Endothelial cell of hepatic sinusoid (primary cell): Measurements from ENCODE around the gene RB1.

ENCODE experiments used
- in situ Hi-C: cut with HindIII; loops from 2 replicates; pipeline ENCODE4 v1.10.0; 2017; ENCODE audit warnings: low sequenced_read_pairs

RB1 gene

DNA sequence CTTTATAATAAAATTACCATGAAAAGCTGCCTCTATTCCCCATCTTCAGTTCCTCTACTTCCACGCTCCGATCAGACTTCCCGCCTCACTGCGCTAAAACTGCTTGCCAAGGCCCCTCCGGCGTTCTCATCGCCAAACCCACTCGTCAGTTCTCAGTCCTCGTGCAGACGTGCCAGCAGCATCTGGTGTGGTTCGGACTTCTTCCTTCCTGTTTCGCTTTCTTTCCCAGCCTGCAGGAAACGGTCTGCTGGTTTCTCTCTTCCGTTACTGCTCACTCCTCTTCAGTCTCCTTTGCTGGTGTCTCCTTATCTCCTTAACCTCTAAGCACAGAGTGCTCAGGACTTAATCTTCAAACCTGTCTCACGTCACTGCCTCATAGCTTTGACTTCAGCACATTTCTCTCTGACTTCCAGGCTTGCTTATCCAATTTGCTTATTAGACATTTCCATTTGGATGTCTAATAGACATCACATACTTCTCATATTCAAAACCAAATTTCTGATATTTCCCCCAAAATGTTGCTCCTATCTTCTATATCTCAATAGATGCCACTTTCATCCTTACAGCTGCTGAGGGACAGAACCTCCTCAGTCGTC, 189.0 kb downstream of the RB1 start:
- in situ Hi-C loops, result loop anchor here (5.0 to 10.0 kb wide), 3 partner anchors 35 to 90 kb away; no protein-coding TSS in a partner anchor

DNA sequence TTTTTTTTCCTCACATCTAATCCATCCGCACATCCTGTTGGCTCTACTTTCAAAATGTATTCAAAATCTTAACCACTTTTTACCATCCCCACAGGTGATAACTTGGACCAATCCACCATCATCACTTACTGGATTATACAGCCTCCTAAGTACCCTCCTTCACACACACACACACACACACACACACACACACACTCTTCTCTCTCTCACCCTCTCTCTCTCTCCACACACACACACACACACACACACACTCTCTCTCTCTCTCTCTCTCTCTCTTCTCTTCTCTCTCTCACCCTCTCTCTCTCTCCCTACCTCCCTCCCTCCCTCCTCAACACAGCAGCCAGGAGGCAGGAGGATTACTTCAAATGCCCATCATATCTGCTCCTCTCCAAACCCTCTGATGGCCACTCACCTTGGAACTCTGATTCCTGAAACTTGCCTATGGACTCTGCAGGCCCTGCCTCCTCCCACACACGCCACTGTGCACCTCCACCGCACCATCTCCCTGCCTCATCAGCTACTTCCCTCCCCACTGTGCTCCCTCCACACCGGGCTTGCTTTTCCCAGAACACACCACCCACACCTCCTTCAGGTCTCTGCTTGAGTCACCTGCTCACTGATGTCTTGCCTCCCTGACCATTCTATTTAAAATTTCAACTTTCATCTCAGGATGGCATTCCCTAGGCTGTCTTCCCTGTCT, 189.7 kb downstream of the RB1 start:
- in situ Hi-C loops, result loop anchor here (5.0 to 10.0 kb wide), 3 partner anchors 34 to 91 kb away; no protein-coding TSS in a partner anchor

DNA sequence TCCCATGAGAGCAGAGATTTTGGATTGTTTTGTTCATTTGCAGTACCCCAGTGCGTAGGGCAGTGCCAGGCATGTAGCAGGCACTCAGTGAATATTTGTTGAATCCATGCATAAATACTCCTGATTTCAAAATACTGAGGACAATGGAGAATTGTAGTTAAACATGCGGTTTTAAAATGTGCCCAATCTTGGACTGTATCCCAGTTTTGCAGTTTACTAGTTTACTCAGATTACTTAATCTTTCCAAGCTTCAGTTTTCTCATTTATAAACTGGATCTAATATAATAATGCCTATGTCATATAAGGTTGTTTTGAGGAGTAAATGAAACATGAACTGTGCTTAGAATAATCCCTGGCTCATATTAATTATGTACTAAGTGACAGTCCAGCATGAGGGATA, 190.3 kb downstream of the RB1 start:
- in situ Hi-C loops, result loop anchor here (5.0 to 10.0 kb wide), 3 partner anchors 33 to 92 kb away; no protein-coding TSS in a partner anchor

DNA sequence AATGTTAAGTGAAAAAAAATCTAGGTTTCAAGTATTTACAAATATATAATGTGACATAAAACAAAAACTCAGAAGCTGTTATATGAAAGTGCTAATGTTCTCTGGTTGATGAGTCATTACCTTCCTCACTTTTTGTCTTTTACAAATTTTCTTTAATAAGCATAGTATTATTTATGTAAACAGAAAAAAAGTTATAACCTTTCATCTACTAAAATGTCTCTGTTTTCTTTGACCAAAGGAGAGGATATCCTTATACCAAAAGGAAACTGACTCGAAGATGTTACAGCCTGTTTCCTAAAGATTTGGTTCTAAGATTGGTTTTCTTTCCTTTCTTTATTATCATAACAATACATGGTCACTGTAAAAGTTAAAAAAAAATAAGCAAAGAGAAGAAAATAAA, 191.3 kb downstream of the RB1 start:
- in situ Hi-C loops, result loop anchor here (5.0 to 10.0 kb wide), 3 partner anchors 32 to 93 kb away; no protein-coding TSS in a partner anchor

DNA sequence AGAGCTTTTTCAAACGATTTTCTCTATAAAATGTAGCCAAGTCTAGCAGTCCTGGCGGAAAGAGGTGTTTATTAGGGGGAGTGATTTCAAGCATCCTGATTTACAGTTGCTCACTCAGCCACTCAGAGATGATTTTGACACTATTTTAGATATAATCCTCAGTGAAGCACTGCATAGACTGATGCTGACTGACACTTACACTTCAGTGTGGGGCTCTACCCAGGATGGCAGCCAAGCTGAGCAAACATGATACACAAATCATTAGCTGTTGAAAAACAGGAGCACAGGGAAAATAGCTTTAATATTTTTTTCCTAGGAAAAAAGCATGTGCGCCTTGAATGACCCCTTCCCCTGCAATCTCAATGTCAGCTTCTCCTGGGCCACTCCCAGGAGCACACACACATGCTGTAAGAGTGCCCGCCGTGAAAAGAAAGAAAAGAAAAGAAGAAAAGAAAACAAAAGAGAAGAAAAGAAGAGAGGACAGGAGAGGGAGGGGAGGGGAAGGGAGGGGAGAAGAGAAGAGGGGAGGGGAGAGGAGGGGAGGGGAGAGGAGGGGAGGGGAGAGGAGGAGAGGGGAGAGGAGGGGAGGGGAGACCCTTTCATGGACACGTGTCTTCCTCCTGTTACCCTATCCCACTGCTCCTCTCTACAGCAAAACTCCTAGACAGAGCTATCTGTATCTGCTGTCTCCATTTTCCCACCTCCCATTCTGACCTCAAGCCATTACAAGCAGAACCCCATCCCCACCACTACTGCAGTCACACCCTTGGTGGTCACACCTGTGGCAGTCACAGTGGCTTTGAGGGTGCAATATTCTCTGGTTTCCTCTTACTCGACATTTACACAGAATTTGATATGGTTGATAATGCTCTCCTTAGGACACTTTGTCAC, 193.0 kb downstream of the RB1 start:
- in situ Hi-C loops, result loop anchor here (10.0 kb wide), 1 partner anchor 78 kb away; no protein-coding TSS in a partner anchor

DNA sequence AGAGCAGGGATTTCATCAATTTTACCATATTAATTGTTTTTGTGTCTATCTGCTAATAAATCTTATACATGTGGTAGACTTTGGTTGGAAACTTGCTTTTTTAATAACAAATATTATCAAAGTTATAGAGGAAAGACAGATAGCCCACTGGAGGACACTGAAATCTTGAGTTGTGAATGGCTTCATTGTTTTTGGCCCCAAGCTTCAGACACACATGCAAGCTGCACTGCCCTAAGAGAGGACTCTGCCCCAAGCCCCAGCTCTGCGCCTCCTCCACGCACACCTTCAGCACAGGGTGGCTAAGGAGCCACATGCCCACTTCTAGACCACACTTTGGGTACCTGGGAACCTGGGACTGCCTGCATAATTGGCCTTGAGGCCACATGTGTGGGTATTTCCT, 194.1 kb downstream of the RB1 start:
- in situ Hi-C loops, result loop anchor here (10.0 kb wide), 1 partner anchor 77 kb away; no protein-coding TSS in a partner anchor

DNA sequence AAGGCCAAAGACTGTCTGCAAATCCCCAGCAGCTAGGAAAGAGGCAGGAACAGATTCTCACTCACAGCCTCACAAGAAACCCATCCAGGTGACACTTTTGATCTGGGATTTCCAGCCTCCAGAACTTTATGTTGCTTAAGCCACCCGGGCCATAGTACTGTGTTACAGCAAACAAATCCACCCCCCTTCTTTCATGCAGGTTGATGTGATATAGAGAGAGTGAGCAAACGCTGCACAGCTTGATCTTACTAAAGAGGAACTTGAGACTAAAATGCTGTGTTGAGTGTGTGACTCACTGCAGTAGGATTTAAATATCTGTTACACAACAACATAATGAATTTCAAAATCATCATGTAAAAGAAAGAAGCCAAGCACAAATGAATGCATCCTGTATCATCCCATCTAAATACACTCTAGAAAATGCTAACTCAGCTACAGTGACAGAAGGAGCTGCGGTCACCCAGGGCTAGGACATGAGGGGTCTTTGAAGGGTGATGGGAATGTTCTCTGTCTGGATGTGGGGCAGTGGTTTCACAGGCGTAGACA, 197.2 kb downstream of the RB1 start:
- in situ Hi-C loops, result no loop called here

DNA sequence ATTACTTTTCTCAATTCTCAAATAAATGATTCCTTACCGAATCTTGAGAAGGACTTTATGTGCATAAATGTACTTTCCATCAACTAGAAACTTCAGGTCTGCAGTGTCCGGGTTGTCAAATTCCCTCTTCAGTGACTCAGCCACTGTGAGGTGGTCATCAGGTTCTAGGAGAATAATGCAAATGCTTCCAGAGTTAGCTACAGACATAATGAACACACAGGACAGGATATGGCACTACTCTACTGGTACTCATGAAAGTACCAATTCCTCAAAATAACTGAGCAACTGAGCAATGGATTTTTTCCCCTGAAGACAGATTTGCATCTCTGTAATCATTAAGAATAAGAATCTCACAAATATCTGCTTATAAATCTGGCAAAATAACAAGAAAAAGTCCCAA, 198.2 kb downstream of the RB1 start:
- in situ Hi-C loops, result no loop called here

DNA sequence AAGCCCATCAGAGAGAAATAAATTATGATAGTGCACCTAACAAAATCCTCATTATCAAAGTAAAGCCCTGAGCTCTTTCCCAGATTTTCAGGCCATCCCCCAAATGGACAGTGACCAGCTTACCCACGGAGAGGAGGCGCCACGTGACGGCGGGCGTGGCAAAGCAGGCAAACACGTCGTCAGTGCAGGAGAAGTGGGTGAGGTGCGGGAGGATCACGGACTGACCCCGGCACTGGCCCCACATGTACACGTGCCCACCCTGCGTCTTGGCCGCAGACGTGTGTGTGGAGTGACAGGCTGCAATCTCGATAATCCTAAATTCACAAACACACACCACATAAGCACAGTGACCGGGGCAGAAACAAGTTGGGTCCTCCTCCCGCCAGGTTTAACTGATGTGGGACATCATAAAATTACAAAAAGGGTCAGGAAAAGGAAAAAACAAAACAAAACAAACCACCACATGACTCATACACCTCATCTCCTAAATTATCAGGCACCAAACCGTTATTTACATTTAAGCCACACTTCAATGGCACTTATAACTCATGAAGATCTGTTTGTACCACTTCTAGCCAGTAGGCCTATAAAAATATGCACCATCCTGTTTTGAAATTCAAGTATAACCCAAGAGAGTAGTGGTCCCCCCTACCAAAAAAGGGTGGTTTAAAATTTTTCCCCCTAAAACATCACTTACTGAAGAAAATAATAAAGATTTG, 199.2 kb downstream of the RB1 start:
- in situ Hi-C loops, result no loop called here

DNA sequence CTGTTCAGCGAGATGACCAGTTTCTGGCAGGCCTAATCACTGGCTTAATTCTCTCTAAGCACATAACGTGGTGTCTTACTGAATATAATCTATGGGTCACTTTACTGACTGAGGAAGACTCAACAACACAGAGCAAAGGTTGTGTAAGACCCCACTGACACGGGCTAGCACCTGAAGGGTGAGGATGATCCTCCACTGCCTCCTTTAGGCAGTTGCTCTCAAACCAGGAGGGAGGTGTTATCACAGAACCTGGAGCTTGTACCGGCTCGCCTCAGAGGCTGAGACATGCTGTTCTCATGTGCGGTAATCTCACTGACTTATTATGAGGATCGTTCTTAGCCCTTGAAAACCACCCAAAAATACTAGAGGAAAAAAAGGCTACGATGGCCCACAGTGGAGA, 201.1 kb downstream of the RB1 start:
- in situ Hi-C loops, result no loop called here

DNA sequence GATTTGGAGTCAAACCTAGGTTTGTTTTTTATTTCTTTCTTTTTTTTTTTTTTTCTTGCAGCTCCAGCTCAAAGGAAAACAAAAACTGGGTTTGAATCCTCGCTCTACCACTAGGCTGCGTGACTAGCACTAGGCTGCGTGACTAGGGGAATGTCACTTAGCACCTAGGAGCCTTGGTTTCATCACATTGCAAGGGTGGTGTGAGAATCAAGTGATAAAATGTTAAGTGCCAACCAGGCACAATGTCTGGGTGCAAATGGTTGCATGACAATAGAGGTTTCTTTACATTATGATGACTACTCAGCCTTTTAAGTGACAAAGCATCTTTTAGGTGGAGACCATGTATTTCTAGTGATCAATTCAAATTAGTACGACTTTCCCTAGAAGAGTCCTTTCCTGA, 201.5 kb downstream of the RB1 start:
- in situ Hi-C loops, result no loop called here

DNA sequence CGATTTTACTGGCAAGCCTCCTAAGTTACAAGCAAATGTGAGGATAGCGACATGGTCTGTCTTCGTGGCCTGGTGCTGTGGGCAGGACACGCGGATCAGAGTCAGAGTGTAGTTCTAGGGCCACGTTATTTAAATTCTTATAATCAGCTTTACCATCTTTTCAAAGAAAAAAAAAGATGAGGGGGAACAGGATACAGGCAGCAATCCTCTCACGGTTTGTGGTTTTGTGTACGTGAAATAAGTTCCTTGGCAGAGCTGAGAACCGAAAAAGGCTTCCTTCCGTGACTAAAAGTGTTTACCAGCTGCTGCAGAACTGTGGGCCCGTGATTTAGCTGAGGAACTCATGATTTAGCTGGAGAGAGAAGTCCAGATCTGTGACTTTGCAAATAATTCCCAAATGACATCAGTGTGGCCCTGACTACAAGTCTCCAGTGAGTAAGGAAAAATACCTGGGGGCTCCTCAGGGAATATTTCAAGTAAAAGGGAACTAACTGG, 202.1 kb downstream of the RB1 start:
- in situ Hi-C loops, result no loop called here

DNA sequence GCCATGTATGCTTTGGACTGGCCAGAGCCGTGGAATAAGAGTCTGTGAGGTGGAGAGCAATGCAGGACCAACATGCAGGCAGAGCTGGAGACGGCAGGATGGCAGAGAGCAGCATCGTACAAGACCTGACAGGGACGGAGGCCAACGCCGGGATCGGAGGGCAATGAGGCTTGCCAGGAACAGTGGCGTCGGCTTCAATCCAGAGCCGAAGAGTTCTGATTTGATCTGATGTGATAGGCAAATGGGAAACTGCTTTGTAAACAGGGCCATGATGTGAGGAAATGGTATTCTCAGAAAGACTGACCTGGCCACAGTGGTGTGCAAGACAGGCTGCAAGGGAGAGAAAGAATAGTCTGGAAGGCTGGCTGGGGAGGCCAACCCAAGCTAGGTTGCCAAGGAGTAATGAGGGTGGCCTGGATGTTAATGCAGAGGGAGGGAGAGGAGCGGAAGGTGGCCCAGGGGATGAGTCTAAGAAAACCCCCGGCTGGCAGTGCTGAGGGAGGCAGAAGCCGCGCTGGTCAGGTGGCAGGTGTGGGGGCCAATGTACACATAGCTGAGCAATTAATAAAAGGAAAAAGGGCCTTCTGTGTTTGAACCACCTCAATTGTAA, 202.6 kb downstream of the RB1 start:
- in situ Hi-C loops, result no loop called here

DNA sequence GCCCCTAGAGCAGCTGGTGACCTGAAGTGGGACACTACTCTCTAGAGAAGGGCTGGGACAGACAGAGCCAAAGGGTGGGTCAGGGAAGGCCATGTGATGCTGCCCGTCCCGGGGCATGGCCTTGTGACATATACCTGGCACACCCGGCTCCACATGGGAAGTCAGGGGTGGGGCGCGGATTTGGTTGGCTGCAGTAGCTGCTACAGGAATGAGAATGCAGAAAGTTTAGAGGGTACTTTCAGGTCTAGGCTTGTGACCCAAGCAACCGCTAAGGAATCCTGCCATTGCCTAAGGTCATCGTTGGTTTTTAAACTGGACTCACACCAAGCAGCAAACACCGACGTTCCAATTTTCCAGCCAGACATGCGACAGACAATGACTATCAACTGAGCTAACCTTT, 203.5 kb downstream of the RB1 start:
- in situ Hi-C loops, result no loop called here

DNA sequence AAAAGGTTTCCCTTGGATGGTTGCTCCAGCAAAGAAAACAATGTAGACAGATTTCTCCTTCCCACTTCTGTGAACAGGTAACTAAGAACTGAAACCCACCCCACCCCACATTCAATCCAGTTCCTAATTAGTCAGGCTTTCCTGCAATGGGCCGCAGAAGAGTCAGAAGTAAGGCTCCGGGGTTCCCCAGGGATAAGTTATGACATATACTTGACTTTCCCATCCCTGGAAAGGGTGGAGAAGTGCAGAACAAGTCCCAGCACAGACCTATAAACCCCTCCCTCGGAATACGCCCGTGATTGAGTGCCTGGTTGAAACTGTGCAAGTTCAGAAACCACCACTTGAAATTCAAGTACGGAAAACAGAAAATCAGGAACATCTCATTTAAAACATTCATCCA, 204.5 kb downstream of the RB1 start:
- in situ Hi-C loops, result no loop called here

DNA sequence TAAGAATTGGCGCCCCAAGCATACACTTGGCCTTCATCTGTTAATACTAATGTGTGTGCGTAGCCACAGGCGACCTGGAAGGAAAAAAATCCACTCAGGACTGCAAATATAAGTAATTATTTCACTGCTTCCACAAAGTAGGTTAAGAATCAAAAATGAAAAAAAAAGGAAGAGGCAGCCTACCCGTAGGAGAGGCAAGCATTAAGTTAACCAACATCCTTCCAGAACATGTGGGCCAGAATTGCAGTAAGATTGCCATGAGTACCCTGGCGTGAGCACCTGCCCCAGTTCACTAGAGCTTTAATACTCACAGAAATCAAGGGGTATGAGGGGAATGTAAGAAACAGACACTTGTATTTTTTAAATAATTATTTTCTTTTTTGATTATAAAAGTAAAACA, 207.1 kb downstream of the RB1 start:
- in situ Hi-C loops, result no loop called here

DNA sequence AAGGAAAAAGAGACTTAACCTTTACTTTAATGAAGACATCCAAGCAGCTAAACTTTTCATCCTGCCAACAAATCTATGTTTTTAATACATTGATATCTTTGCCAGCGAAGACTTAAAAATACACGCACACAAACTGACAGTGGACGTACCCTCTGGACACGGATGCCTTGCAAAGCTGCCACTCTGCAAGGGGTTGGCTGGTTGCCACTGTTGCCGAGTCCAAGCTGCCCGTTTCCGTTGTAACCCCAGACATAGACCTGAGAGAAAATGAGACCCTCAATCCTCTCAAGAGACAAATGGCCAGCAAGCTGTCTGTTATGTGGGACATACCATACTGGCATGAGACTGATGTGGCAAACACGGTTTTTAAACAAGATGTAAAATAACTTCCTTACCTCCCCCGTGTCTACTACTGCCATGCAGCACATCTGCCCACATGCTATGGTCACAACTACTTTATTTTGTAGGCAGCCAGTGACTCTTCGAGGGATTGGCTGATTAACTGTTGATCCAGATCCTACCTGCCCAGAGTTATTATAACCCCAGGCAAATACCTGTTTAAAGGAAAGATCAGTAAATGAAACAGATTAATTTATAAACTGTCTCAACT, 208.2 kb downstream of the RB1 start:
- in situ Hi-C loops, result no loop called here

DNA sequence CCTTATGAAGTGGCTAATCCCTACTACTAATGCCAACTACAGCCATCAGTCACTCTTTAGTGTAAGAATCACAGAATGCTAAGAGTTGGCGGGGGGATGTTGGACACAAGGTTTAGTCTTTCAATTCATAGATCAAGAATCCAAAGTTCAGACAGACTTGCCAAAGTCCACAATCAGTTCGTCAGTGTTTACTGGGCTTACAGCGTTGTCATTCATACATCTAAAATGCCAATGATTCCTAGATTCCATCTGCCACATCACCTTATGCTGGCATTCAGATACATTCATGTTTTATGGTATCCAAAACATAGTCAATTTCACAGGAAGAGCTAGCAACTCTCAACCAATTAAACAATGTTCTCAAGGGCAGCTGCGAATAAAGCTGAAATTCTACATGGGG, 211.2 kb downstream of the RB1 start:
- in situ Hi-C loops, result no loop called here

DNA sequence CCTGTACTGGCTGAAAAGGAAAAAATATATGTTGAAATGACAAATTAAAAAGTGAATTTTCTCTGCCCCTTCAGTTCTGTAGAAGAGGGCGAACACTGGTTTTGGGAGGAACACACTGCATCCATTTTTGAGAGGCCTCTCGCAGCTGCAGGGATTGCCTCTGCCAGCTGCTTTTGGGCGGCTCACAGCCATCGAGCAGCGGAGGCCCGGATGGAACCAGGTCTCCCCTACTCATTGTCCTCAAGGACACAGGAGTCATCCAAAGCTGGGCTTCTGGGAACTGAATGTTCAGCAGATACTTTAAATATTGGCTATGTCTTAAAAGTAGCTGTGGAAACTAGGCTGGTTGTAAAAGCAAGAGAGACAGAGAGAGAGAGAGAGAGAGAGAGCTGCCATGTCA, 212.2 kb downstream of the RB1 start:
- in situ Hi-C loops, result no loop called here

DNA sequence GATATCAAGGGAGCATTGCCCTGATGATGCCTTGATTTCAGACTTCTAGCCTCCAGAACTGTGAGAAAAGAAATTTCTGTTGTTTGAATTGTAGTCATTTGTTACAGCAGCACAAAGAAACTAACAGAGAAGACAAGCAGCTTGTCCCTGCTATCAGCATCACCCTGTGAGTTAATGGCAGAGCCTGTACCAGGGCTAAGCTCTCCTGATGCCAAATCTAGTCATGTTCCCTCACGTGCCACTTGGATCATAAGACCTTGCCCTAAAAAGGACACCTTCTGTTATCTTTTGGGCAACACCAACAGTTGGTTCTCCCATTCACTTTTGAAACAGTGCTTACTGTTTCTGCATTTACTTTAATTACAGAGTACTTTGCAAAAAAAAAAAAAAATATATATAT, 214.5 kb downstream of the RB1 start:
- in situ Hi-C loops, result no loop called here
